ENCODE results near the gene ADAM17. TPM values are rescaled to one million over a fixed set of nuclear protein-coding genes. Genes with fewer than 3 reads are reported as not detected.

Gene ADAM17
- total RNA-seq, 2 experiments from 2014 or later = 50.5 to 83.3 TPM

GRCh38 chr2:9524291-9524690 is 31.3 kb downstream of the ADAM17 start:
- Histone ChIP-seq H4K20me1 (ENCODE audit: insufficient read depth, low read length) (no peaks in the 10 kb centered on the region), H3K27ac (ENCODE audit: low read depth, low read length, poor library complexity, severe bottlenecking) (no peak overlapping the region), H3K9me2 (ENCODE audit: insufficient read depth, low read length) (no peaks in the 10 kb centered on the region), H3K36me3 (ENCODE audit: insufficient read depth, low read length) (peaks cover 97% of the 10 kb centered on the region), H3K79me2 (ENCODE audit: insufficient read depth, low read depth, low read length) (peaks cover 17% of the 10 kb centered on the region; the same call in 1 of the 2 replicates), H2AFZ (ENCODE audit: low read length) (no peak overlapping the region), H3K4me1 (ENCODE audit: insufficient read depth, low read length, poor library complexity, severe bottlenecking) (no peaks in the 10 kb centered on the region), H3K4me2 (ENCODE audit: low read length) (no peak overlapping the region), H3K4me3 (ENCODE audit: low read depth, low read length, poor library complexity, severe bottlenecking) (no peak overlapping the region), H3K9me3 (ENCODE audit: low read length) (no peaks in the 10 kb centered on the region)
- CTCF ChIA-PET (ENCODE audit: unreplicated experiment) = no interaction called here
- intact Hi-C loops (cut with micrococcal nuclease; ENCODE audit: unreplicated experiment) = no loop called here
- POLR2A ChIA-PET = interaction anchor here (0.6 to 1.5 kb wide), 6 partner anchors 9 to 231 kb away, joined by 3 to 5 read pairs (median 4); no protein-coding TSS in a partner anchor
- no TSS peak for BruUV-seq (replicated peaks)
- TF ChIP-seq CTCF (conservative IDR thresholded peaks at IDR 0.05; ENCODE audit: low read length) = no peak
- TF ChIP-seq EZH2phosphoT487 (IDR thresholded peaks at IDR 0.05; ENCODE audit: borderline replicate concordance, low read depth, low read length) = no peak
- DNase-seq (ENCODE audit: low spot score) = no peak

DNA sequence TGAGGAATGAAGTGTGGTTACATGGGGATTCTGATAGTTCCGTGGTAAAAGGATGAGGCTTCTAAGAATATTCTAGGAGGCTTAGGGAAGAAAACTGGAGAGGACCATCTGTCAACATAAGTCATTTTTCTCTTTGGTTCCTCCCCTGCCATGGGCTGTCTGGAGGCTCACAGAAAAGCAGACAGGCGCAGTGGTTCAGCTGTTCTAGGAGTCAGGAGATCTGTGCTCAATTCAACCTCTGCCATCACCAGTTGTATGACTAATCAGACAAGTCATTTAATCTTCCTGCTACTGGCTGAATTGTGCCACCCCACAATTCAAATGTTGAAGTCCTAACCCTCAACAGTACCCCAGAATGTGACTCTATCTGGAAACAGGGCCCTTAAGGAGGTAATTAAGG is 36.4 kb downstream of the ADAM17 start:
- no peak overlapping the region for H2AFZ ChIP-seq (ENCODE audit: low read length)
- no peaks in the 10 kb centered on the region for H3K79me2 ChIP-seq (ENCODE audit: insufficient read depth, low read depth, low read length)
- POLR2A ChIA-PET = interaction anchor here (0.5 kb wide), 1 partner anchor 88 kb away, joined by 3 read pairs; no protein-coding TSS in a partner anchor
- no peak overlapping the region for H3K4me2 ChIP-seq (ENCODE audit: low read length)
- H3K9me2 ChIP-seq (ENCODE audit: insufficient read depth, low read length) = no peaks in the 10 kb centered on the region
- H3K4me1 ChIP-seq (ENCODE audit: insufficient read depth, low read length, poor library complexity, severe bottlenecking) = no peaks in the 10 kb centered on the region
- intact Hi-C loops (cut with micrococcal nuclease; ENCODE audit: unreplicated experiment) = no loop called here
- no peaks in the 10 kb centered on the region for H4K20me1 ChIP-seq (ENCODE audit: insufficient read depth, low read length)
- TF ChIP-seq EZH2phosphoT487 (IDR thresholded peaks at IDR 0.05; ENCODE audit: borderline replicate concordance, low read depth, low read length) (no peak), CTCF (conservative IDR thresholded peaks at IDR 0.05; ENCODE audit: low read length) (no peak)
- BruUV-seq (replicated peaks) = no TSS peak
- DNase-seq (ENCODE audit: low spot score) = no peak
- H3K27ac ChIP-seq (ENCODE audit: low read depth, low read length, poor library complexity, severe bottlenecking) = no peak overlapping the region
- no peaks in the 10 kb centered on the region for H3K9me3 ChIP-seq (ENCODE audit: low read length)
- peaks cover 91% of the 10 kb centered on the region for H3K36me3 ChIP-seq (ENCODE audit: insufficient read depth, low read length)
- no peak overlapping the region for H3K4me3 ChIP-seq (ENCODE audit: low read depth, low read length, poor library complexity, severe bottlenecking)
- CTCF ChIA-PET (ENCODE audit: unreplicated experiment) = no interaction called here

- Histone ChIP-seq H3K79me2 (ENCODE audit: insufficient read depth, low read depth, low read length) (no peaks in the 10 kb centered on the region), H3K9me3 (ENCODE audit: low read length) (no peaks in the 10 kb centered on the region), H3K36me3 (ENCODE audit: insufficient read depth, low read length) (peaks cover 89% of the 10 kb centered on the region), H4K20me1 (ENCODE audit: insufficient read depth, low read length) (no peaks in the 10 kb centered on the region), H3K9me2 (ENCODE audit: insufficient read depth, low read length) (no peaks in the 10 kb centered on the region), H3K4me3 (ENCODE audit: low read depth, low read length, poor library complexity, severe bottlenecking) (no peak overlapping the region), H3K4me2 (ENCODE audit: low read length) (no peak overlapping the region), H3K4me1 (ENCODE audit: insufficient read depth, low read length, poor library complexity, severe bottlenecking) (no peaks in the 10 kb centered on the region), H2AFZ (ENCODE audit: low read length) (no peak overlapping the region), H3K27ac (ENCODE audit: low read depth, low read length, poor library complexity, severe bottlenecking) (no peak overlapping the region)
- no TSS peak for BruUV-seq (replicated peaks)
- CTCF ChIA-PET (ENCODE audit: unreplicated experiment) = no interaction called here
- DNase-seq (ENCODE audit: low spot score) = no peak
- TF ChIP-seq CTCF (conservative IDR thresholded peaks at IDR 0.05; ENCODE audit: low read length) (no peak), EZH2phosphoT487 (IDR thresholded peaks at IDR 0.05; ENCODE audit: borderline replicate concordance, low read depth, low read length) (no peak)
- POLR2A ChIA-PET = interaction anchor here (0.6 to 1.6 kb wide), 9 partner anchors 10 to 112 kb away, joined by 3 to 5 read pairs (median 3); partner anchors contain the start of gene YWHAQ
- intact Hi-C loops (cut with micrococcal nuclease; ENCODE audit: unreplicated experiment) = no loop called here
These were observed 36.9 kb downstream of the ADAM17 start for GRCh38 chr2:9518780-9519179.

Data from OCI-LY7 (cell line).